AG09309 (cell line): ENCODE measurements around the gene NLGN1.

Source experiments
- DNase-seq: peaks from one replicate; pipeline ENCODE4 v3.0.0-alpha.2; 2010; ENCODE audit warnings: low read depth
- H3K4me3 ChIP-seq: 2 replicates; pipeline ENCODE4 v1.5.1; 2011; ENCODE audit warnings: mild to moderate bottlenecking, low read depth, low read length, moderate library complexity; ENCODE audit not compliant: control insufficient read depth
- CTCF ChIP-seq: IDR thresholded peaks from 2 replicates; pipeline ENCODE4 v1.5.1; 2011; ENCODE audit warnings: mild to moderate bottlenecking, low read depth, low read length, inconsistent platforms; ENCODE audit not compliant: insufficient read depth, control insufficient read depth; ENCODE audit errors: missing control alignments

Gene NLGN1

GRCh38 chr3:173780067-173780466 lies 382.5 kb downstream of the NLGN1 start:
- TF ChIP-seq CTCF: no peak
- H3K4me3 ChIP-seq: no peak overlapping the region
- DNase-seq: no peak

GRCh38 chr3:173785004-173785403 lies 387.5 kb downstream of the NLGN1 start:
- no peak for TF ChIP-seq CTCF
- H3K4me3 ChIP-seq: no peak overlapping the region
- no peak for DNase-seq

- no peak overlapping the region for H3K4me3 ChIP-seq
- TF ChIP-seq CTCF: no peak
- DNase-seq: no peak
Observed at GRCh38 chr3:173789530-173790162, 392.1 kb downstream of the NLGN1 start.

DNA sequence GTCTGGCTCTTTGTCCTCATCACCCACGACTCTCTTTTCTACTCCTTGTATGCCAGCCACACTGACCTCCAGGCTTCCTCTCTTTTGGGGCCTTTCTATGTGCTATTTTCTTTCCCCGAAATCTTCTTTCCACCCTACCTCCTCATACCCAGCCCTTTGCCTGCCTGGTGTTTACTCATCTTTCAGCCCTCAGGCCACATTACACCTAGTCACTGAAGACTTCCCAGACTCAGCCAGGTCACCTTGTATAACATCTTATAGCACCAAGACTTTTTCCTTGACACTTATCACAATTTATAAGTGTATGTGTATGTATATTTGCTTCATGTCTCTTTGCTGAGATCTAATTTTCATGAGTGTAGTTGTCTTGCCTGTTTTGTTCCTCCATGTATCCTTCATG lies 396.4 kb downstream of the NLGN1 start:
- H3K4me3 ChIP-seq: no peak overlapping the region
- DNase-seq: no peak
- no peak for TF ChIP-seq CTCF

- TF ChIP-seq CTCF: no peak
- H3K4me3 ChIP-seq: no peak overlapping the region
Observed at GRCh38 chr3:173796405-173796804, 398.9 kb downstream of the NLGN1 start.

GRCh38 chr3:173796890-173797289 lies 399.3 kb downstream of the NLGN1 start:
- no peak for DNase-seq
- no peak overlapping the region for H3K4me3 ChIP-seq
- TF ChIP-seq CTCF: no peak

More at GRCh38 chr3:173796405-173796804, 398.9 kb downstream of the NLGN1 start:
- DNase-seq: no peak
